ENCODE data around the gene PALM2AKAP2.

PALM2AKAP2 gene

DNA sequence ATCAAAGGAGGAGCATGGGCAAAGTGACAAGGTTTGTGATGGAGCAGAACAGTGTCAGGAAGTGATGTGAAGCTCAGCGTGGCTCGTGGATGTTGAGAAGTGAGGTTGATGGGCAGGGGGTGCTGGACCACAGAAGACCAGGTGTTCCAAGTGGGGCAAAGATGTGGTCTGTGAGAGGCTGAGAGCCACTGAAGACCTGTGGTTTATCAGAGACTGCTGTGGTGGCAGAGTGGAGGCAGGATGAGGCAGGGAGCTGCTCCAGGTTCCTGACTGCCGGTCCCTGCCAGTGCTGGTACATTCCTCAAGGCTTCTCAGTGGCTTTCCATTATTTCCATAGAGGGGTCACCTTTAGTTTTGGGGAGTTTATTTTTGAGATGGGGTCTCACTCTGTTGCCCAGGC, 19.1 kb downstream of the PALM2AKAP2 start:
- no peak overlapping the region for H3K27ac ChIP-seq
- no peak overlapping the region for H3K9ac ChIP-seq
- H2AFZ ChIP-seq (ENCODE audit: low read depth) = no peak overlapping the region
- TF ChIP-seq, protein P1, sequence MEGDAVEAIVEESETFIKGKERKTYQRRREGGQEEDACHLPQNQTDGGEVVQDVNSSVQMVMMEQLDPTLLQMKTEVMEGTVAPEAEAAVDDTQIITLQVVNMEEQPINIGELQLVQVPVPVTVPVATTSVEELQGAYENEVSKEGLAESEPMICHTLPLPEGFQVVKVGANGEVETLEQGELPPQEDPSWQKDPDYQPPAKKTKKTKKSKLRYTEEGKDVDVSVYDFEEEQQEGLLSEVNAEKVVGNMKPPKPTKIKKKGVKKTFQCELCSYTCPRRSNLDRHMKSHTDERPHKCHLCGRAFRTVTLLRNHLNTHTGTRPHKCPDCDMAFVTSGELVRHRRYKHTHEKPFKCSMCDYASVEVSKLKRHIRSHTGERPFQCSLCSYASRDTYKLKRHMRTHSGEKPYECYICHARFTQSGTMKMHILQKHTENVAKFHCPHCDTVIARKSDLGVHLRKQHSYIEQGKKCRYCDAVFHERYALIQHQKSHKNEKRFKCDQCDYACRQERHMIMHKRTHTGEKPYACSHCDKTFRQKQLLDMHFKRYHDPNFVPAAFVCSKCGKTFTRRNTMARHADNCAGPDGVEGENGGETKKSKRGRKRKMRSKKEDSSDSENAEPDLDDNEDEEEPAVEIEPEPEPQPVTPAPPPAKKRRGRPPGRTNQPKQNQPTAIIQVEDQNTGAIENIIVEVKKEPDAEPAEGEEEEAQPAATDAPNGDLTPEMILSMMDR (conservative IDR thresholded peaks at IDR 0.05; ENCODE audit: low read depth, low read length) = no peak
- H3K27me3 ChIP-seq (ENCODE audit: insufficient read depth, low read depth) = no peaks in the 10 kb centered on the region
- no peaks in the 10 kb centered on the region for H3K79me2 ChIP-seq (ENCODE audit: insufficient read depth, low read depth)
- H4K20me1 ChIP-seq (ENCODE audit: insufficient read depth) = no peaks in the 10 kb centered on the region
- no peaks in the 10 kb centered on the region for H3K36me3 ChIP-seq (ENCODE audit: insufficient read depth)
- H3K4me1 ChIP-seq (ENCODE audit: low read depth, poor library complexity, severe bottlenecking) = no peaks in the 10 kb centered on the region
- H3K4me2 ChIP-seq = no peak overlapping the region
- H3K4me3 ChIP-seq (IDR thresholded peaks at IDR 0.05; ENCODE audit: insufficient read depth, low read depth, low read length) = no peak overlapping the region

- Histone ChIP-seq H3K36me3 (ENCODE audit: insufficient read depth) (no peaks in the 10 kb centered on the region), H3K4me1 (ENCODE audit: low read depth, poor library complexity, severe bottlenecking) (no peaks in the 10 kb centered on the region), H3K79me2 (ENCODE audit: insufficient read depth, low read depth) (no peaks in the 10 kb centered on the region), H4K20me1 (ENCODE audit: insufficient read depth) (no peaks in the 10 kb centered on the region), H3K4me3 (IDR thresholded peaks at IDR 0.05; ENCODE audit: insufficient read depth, low read depth, low read length) (no peak overlapping the region), H3K27me3 (ENCODE audit: insufficient read depth, low read depth) (no peaks in the 10 kb centered on the region), H3K27ac (no peak overlapping the region), H3K4me2 (no peak overlapping the region), H2AFZ (ENCODE audit: low read depth) (no peak overlapping the region), H3K9ac (no peak overlapping the region)
- TF ChIP-seq, protein P1 (conservative IDR thresholded peaks at IDR 0.05; ENCODE audit: low read depth, low read length) = no peak
Measured at GRCh38 chr9:109799792-109800191, 19.8 kb downstream of the PALM2AKAP2 start.

DNA sequence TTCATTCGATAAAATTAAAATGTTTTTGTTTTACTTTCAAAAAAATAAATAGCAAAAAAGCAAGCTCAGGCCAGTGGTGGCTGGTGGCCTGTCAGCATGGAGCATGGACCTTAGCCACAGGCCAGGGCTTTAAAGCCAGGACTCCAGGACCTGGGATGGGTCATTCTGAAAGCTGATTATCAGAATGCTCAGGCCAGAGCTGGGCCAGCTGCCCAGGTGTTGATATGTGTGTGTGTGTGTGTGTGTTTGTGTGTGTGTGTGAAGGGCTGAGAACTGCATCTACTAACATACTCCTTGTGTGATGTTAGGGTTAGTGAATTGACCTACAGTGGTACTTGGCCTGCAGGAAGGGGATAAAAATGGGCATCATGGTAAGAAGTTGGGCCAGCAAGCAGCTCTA, 21.5 kb downstream of the PALM2AKAP2 start:
- no peaks in the 10 kb centered on the region for H3K27me3 ChIP-seq (ENCODE audit: insufficient read depth, low read depth)
- no peaks in the 10 kb centered on the region for H3K79me2 ChIP-seq (ENCODE audit: insufficient read depth, low read depth)
- H2AFZ ChIP-seq (ENCODE audit: low read depth) = no peak overlapping the region
- H3K4me3 ChIP-seq (IDR thresholded peaks at IDR 0.05; ENCODE audit: insufficient read depth, low read depth, low read length) = no peak overlapping the region
- H3K9ac ChIP-seq = no peak overlapping the region
- no peaks in the 10 kb centered on the region for H3K4me1 ChIP-seq (ENCODE audit: low read depth, poor library complexity, severe bottlenecking)
- no peak overlapping the region for H3K27ac ChIP-seq
- no peaks in the 10 kb centered on the region for H3K36me3 ChIP-seq (ENCODE audit: insufficient read depth)
- TF ChIP-seq, protein P1 (conservative IDR thresholded peaks at IDR 0.05; ENCODE audit: low read depth, low read length) = no peak
- H4K20me1 ChIP-seq (ENCODE audit: insufficient read depth) = no peaks in the 10 kb centered on the region
- H3K4me2 ChIP-seq = no peak overlapping the region

DNA sequence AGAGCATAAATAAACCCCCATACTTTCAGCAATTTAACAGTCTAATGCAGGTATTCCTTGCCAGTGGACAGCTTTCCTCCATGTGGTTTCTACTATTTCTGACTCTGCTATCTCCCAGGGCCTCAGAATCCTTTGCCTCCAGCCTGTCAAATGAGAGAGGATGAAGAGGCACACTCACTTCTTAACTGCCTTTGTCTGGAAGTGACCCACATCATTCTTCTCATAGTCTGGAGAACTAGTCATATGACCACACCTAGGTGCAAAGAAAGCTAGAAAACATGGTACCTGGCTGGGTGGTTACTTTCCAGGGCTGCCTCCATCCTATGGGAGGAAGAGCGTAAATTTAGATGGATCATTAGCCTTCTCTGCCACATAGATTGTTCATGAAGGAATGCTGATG, 22.5 kb downstream of the PALM2AKAP2 start:
- H3K79me2 ChIP-seq (ENCODE audit: insufficient read depth, low read depth) = no peaks in the 10 kb centered on the region
- H4K20me1 ChIP-seq (ENCODE audit: insufficient read depth) = no peaks in the 10 kb centered on the region

More for the DNA sequence above, 22.5 kb downstream of the PALM2AKAP2 start:
- H3K27me3 ChIP-seq (ENCODE audit: insufficient read depth, low read depth) = no peaks in the 10 kb centered on the region
- TF ChIP-seq, protein P1 (conservative IDR thresholded peaks at IDR 0.05; ENCODE audit: low read depth, low read length) = no peak
- no peak overlapping the region for H3K27ac ChIP-seq
- no peaks in the 10 kb centered on the region for H3K4me1 ChIP-seq (ENCODE audit: low read depth, poor library complexity, severe bottlenecking)
- H3K36me3 ChIP-seq (ENCODE audit: insufficient read depth) = no peaks in the 10 kb centered on the region
- no peak overlapping the region for H3K4me2 ChIP-seq
- H3K9ac ChIP-seq = no peak overlapping the region
- no peak overlapping the region for H3K4me3 ChIP-seq (IDR thresholded peaks at IDR 0.05; ENCODE audit: insufficient read depth, low read depth, low read length)
- H2AFZ ChIP-seq (ENCODE audit: low read depth) = no peak overlapping the region
